HEK293 (cell line): ENCODE data around the gene S100A1.
A peak's percentile ranks its signal among the peaks of the same experiment; 100 is the strongest.

Source experiments
- BCL11B ChIP-seq: fragments of 450-650 bp; formaldehyde crosslinking; IDR thresholded peaks from 2 replicates; pipeline ENCODE4 v1.5.1; 2016; ENCODE audit warnings: low read depth, missing biosample characterization, missing genetic modification characterization
- GLI4 ChIP-seq: fragments of 450-650 bp; formaldehyde crosslinking; IDR thresholded peaks from 2 replicates; pipeline ENCODE4 v1.5.1; 2016; ENCODE audit warnings: missing biosample characterization, missing genetic modification characterization
- GLIS1 ChIP-seq: fragments of 450-650 bp; formaldehyde crosslinking; IDR thresholded peaks from 2 replicates; pipeline ENCODE4 v1.5.1; 2016; ENCODE audit warnings: missing biosample characterization, missing genetic modification characterization
- HOXD13 ChIP-seq: sonication (generic); formaldehyde crosslinking; IDR thresholded peaks from 2 replicates; pipeline ENCODE4 v1.8.0; 2022; ENCODE audit warnings: missing genetic modification reagents, borderline replicate concordance
- SETDB1 ChIP-seq: IDR thresholded peaks from one replicate; pipeline ENCODE4 v1.6.1; 2017; ENCODE audit warnings: mild to moderate bottlenecking, low read length, moderate library complexity, mixed read lengths; ENCODE audit not compliant: insufficient read length
- SP2 ChIP-seq: fragments of 450-650 bp; formaldehyde crosslinking; IDR thresholded peaks from 2 replicates; pipeline ENCODE4 v1.5.1; 2016; ENCODE audit warnings: missing biosample characterization, missing genetic modification characterization
- TRIM28 ChIP-seq: IDR thresholded peaks from 2 replicates; pipeline ENCODE4 v1.6.1; 2011; ENCODE audit warnings: low read length, control low read depth, borderline replicate concordance
- ZBTB7A ChIP-seq: fragments of 450-650 bp; formaldehyde crosslinking; IDR thresholded peaks from 2 replicates; pipeline ENCODE4 v1.5.1; 2016; ENCODE audit warnings: low read depth, missing biosample characterization, missing genetic modification characterization
- ZNF10 ChIP-seq: fragments of 450-650 bp; formaldehyde crosslinking; IDR thresholded peaks from 2 replicates; pipeline ENCODE4 v1.5.1; 2017; ENCODE audit warnings: missing biosample characterization, missing genetic modification characterization
- ZNF132 ChIP-seq: fragments of 450-650 bp; formaldehyde crosslinking; IDR thresholded peaks from 2 replicates; pipeline ENCODE4 v1.5.1; 2017; ENCODE audit warnings: missing biosample characterization, missing genetic modification characterization, borderline replicate concordance
- ZNF157 ChIP-seq: fragments of 450-650 bp; formaldehyde crosslinking; IDR thresholded peaks from 2 replicates; pipeline ENCODE4 v1.5.1; 2016; ENCODE audit warnings: missing biosample characterization, missing genetic modification characterization
- ZNF214 ChIP-seq: fragments of 450-650 bp; formaldehyde crosslinking; IDR thresholded peaks from 2 replicates; pipeline ENCODE4 v1.5.1; 2017; ENCODE audit warnings: missing biosample characterization, mild to moderate bottlenecking, missing genetic modification characterization, borderline replicate concordance
- ZNF24 ChIP-seq: fragments of 450-650 bp; formaldehyde crosslinking; IDR thresholded peaks from 2 replicates; pipeline ENCODE4 v1.5.1; 2016; ENCODE audit warnings: missing biosample characterization, missing genetic modification characterization
- ZNF341 ChIP-seq: fragments of 450-650 bp; formaldehyde crosslinking; IDR thresholded peaks from 2 replicates; pipeline ENCODE4; 2016; ENCODE audit warnings: low read depth, missing biosample characterization, missing genetic modification characterization
- ZNF404 ChIP-seq: fragments of 450-650 bp; formaldehyde crosslinking; IDR thresholded peaks from 2 replicates; pipeline ENCODE4 v1.5.1; 2017; ENCODE audit warnings: missing biosample characterization, missing genetic modification characterization
- ZNF416 ChIP-seq: fragments of 450-650 bp; formaldehyde crosslinking; IDR thresholded peaks from 2 replicates; pipeline ENCODE4 v1.5.1; 2016; ENCODE audit warnings: missing biosample characterization, missing genetic modification characterization
- ZNF423 ChIP-seq: fragments of 450-650 bp; formaldehyde crosslinking; IDR thresholded peaks from 2 replicates; pipeline ENCODE4 v1.5.1; 2016; ENCODE audit warnings: missing biosample characterization, missing genetic modification characterization
- ZNF510 ChIP-seq: fragments of 450-650 bp; formaldehyde crosslinking; IDR thresholded peaks from 2 replicates; pipeline ENCODE4 v1.5.1; 2018; ENCODE audit warnings: mild to moderate bottlenecking, missing genetic modification characterization, missing biosample characterization; ENCODE audit not compliant: insufficient replicate concordance
- ZNF514 ChIP-seq: fragments of 450-650 bp; formaldehyde crosslinking; IDR thresholded peaks from 2 replicates; pipeline ENCODE4 v1.5.1; 2016; ENCODE audit warnings: missing biosample characterization, missing genetic modification characterization
- ZNF561 ChIP-seq: fragments of 450-650 bp; IDR thresholded peaks from 2 replicates; pipeline ENCODE4 v1.5.1; 2018; ENCODE audit warnings: missing biosample characterization, missing genetic modification characterization, borderline replicate concordance
- ZNF596 ChIP-seq: fragments of 450-650 bp; IDR thresholded peaks from 2 replicates; pipeline ENCODE4 v1.5.0; 2018; ENCODE audit warnings: missing biosample characterization, mild to moderate bottlenecking, missing genetic modification characterization, moderate library complexity
- ZNF660 ChIP-seq: fragments of 450-650 bp; IDR thresholded peaks from 2 replicates; pipeline ENCODE4 v1.5.1; 2018; ENCODE audit warnings: missing biosample characterization, mild to moderate bottlenecking, missing genetic modification characterization
- ZNF768 ChIP-seq: fragments of 450-650 bp; formaldehyde crosslinking; IDR thresholded peaks from 2 replicates; pipeline ENCODE4 v1.5.1; 2018; ENCODE audit warnings: missing biosample characterization, mild to moderate bottlenecking, missing genetic modification characterization
- ZNF777 ChIP-seq: fragments of 450-650 bp; formaldehyde crosslinking; IDR thresholded peaks from 2 replicates; pipeline ENCODE4 v1.5.1; 2017; ENCODE audit warnings: missing biosample characterization, missing genetic modification characterization, borderline replicate concordance
- ZNF830 ChIP-seq: fragments of 450-650 bp; IDR thresholded peaks from 2 replicates; pipeline ENCODE4 v1.5.0; 2018; ENCODE audit warnings: missing biosample characterization, missing genetic modification characterization, low read depth, mild to moderate bottlenecking, moderate library complexity
- TF ChIP-seq, protein P1 (sequence below): fragments of 450-650 bp; formaldehyde crosslinking; IDR thresholded peaks from 2 replicates; pipeline ENCODE4 v1.5.1; 2016; ENCODE audit warnings: missing biosample characterization, missing genetic modification characterization
- TF ChIP-seq, protein P2 (sequence below): fragments of 450-650 bp; formaldehyde crosslinking; IDR thresholded peaks from 2 replicates; pipeline ENCODE4 v1.5.1; 2016; ENCODE audit warnings: missing biosample characterization, missing genetic modification characterization
- TF ChIP-seq, protein P3 (sequence below): fragments of 450-650 bp; formaldehyde crosslinking; IDR thresholded peaks from 2 replicates; pipeline ENCODE4 v1.5.1; 2016; ENCODE audit warnings: missing biosample characterization, missing genetic modification characterization, borderline replicate concordance
- TF ChIP-seq, protein P4 (sequence below): fragments of 450-650 bp; formaldehyde crosslinking; IDR thresholded peaks from 2 replicates; pipeline ENCODE4 v1.5.1; 2017; ENCODE audit warnings: missing biosample characterization, missing genetic modification characterization
- TF ChIP-seq, protein P5 (sequence below): fragments of 450-650 bp; formaldehyde crosslinking; IDR thresholded peaks from 2 replicates; pipeline ENCODE4 v1.5.1; 2016; ENCODE audit warnings: missing biosample characterization, missing genetic modification characterization, borderline replicate concordance

The S100A1 gene

DNA sequence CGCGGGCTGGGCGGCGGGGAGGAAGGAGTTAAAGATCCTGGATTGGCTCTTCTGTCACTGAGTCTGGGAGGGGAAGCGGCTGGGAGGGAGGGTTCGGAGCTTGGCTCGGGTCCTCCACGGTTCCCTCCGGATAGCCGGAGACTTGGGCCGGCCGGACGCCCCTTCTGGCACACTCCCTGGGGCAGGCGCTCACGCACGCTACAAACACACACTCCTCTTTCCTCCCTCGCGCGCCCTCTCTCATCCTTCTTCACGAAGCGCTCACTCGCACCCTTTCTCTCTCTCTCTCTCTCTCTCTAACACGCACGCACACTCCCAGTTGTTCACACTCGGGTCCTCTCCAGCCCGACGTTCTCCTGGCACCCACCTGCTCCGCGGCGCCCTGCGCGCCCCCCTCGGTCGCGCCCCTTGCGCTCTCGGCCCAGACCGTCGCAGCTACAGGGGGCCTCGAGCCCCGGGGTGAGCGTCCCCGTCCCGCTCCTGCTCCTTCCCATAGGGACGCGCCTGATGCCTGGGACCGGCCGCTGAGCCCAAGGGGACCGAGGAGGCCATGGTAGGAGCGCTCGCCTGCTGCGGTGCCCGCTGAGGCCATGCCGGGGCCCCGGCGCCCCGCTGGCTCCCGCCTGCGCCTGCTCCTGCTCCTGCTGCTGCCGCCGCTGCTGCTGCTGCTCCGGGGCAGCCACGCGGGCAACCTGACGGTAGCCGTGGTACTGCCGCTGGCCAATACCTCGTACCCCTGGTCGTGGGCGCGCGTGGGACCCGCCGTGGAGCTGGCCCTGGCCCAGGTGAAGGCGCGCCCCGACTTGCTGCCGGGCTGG is 50.5 kb downstream of the S100A1 start, which contains the start of gene NPR1 (continued):
- TF ChIP-seq, protein P1, sequence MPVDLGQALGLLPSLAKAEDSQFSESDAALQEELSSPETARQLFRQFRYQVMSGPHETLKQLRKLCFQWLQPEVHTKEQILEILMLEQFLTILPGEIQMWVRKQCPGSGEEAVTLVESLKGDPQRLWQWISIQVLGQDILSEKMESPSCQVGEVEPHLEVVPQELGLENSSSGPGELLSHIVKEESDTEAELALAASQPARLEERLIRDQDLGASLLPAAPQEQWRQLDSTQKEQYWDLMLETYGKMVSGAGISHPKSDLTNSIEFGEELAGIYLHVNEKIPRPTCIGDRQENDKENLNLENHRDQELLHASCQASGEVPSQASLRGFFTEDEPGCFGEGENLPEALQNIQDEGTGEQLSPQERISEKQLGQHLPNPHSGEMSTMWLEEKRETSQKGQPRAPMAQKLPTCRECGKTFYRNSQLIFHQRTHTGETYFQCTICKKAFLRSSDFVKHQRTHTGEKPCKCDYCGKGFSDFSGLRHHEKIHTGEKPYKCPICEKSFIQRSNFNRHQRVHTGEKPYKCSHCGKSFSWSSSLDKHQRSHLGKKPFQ (tag by site-specific recombination), result peak; percentile 94
- TF ChIP-seq GLIS1 (tag by site-specific recombination), result peak; percentile 53
- TF ChIP-seq ZNF660 (tag by site-specific recombination), result no peak
- TF ChIP-seq, protein P2, sequence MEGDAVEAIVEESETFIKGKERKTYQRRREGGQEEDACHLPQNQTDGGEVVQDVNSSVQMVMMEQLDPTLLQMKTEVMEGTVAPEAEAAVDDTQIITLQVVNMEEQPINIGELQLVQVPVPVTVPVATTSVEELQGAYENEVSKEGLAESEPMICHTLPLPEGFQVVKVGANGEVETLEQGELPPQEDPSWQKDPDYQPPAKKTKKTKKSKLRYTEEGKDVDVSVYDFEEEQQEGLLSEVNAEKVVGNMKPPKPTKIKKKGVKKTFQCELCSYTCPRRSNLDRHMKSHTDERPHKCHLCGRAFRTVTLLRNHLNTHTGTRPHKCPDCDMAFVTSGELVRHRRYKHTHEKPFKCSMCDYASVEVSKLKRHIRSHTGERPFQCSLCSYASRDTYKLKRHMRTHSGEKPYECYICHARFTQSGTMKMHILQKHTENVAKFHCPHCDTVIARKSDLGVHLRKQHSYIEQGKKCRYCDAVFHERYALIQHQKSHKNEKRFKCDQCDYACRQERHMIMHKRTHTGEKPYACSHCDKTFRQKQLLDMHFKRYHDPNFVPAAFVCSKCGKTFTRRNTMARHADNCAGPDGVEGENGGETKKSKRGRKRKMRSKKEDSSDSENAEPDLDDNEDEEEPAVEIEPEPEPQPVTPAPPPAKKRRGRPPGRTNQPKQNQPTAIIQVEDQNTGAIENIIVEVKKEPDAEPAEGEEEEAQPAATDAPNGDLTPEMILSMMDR (tag by site-specific recombination), result peak; percentile 85
- TF ChIP-seq ZNF214, result no peak
- TF ChIP-seq ZNF404 (tag by site-specific recombination), result no peak
- TF ChIP-seq, protein P3, sequence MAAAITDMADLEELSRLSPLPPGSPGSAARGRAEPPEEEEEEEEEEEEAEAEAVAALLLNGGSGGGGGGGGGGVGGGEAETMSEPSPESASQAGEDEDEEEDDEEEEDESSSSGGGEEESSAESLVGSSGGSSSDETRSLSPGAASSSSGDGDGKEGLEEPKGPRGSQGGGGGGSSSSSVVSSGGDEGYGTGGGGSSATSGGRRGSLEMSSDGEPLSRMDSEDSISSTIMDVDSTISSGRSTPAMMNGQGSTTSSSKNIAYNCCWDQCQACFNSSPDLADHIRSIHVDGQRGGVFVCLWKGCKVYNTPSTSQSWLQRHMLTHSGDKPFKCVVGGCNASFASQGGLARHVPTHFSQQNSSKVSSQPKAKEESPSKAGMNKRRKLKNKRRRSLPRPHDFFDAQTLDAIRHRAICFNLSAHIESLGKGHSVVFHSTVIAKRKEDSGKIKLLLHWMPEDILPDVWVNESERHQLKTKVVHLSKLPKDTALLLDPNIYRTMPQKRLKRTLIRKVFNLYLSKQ, result no peak
- no peak for TF ChIP-seq ZNF510 (tag by site-specific recombination)
- TF ChIP-seq ZNF596 (tag by site-specific recombination), result peak; percentile 83
- TF ChIP-seq SP2, result peak; percentile 52
- TF ChIP-seq ZNF561 (tag by site-specific recombination), result no peak
- no peak for TF ChIP-seq SETDB1
- TF ChIP-seq, protein P4, sequence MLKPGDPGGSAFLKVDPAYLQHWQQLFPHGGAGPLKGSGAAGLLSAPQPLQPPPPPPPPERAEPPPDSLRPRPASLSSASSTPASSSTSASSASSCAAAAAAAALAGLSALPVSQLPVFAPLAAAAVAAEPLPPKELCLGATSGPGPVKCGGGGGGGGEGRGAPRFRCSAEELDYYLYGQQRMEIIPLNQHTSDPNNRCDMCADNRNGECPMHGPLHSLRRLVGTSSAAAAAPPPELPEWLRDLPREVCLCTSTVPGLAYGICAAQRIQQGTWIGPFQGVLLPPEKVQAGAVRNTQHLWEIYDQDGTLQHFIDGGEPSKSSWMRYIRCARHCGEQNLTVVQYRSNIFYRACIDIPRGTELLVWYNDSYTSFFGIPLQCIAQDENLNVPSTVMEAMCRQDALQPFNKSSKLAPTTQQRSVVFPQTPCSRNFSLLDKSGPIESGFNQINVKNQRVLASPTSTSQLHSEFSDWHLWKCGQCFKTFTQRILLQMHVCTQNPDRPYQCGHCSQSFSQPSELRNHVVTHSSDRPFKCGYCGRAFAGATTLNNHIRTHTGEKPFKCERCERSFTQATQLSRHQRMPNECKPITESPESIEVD (tag by site-specific recombination), result no peak
- peak; percentile 89; the same call in 1 of the 2 replicates for TF ChIP-seq ZNF777 (tag by site-specific recombination)
- TF ChIP-seq ZBTB7A, result peak; percentile 71; the same call in 1 of the 2 replicates
- no peak for TF ChIP-seq ZNF768 (tag by site-specific recombination)
- TF ChIP-seq ZNF10, result peak; percentile 61; the same call in 1 of the 2 replicates
- no peak for TF ChIP-seq HOXD13
- TF ChIP-seq ZNF132 (tag by site-specific recombination), result no peak
- TF ChIP-seq ZNF341, result peak; percentile 89
- no peak for TF ChIP-seq ZNF416 (tag by site-specific recombination)
- TF ChIP-seq ZNF423, result peak; percentile 98
- TF ChIP-seq TRIM28, result no peak
- TF ChIP-seq, protein P5, sequence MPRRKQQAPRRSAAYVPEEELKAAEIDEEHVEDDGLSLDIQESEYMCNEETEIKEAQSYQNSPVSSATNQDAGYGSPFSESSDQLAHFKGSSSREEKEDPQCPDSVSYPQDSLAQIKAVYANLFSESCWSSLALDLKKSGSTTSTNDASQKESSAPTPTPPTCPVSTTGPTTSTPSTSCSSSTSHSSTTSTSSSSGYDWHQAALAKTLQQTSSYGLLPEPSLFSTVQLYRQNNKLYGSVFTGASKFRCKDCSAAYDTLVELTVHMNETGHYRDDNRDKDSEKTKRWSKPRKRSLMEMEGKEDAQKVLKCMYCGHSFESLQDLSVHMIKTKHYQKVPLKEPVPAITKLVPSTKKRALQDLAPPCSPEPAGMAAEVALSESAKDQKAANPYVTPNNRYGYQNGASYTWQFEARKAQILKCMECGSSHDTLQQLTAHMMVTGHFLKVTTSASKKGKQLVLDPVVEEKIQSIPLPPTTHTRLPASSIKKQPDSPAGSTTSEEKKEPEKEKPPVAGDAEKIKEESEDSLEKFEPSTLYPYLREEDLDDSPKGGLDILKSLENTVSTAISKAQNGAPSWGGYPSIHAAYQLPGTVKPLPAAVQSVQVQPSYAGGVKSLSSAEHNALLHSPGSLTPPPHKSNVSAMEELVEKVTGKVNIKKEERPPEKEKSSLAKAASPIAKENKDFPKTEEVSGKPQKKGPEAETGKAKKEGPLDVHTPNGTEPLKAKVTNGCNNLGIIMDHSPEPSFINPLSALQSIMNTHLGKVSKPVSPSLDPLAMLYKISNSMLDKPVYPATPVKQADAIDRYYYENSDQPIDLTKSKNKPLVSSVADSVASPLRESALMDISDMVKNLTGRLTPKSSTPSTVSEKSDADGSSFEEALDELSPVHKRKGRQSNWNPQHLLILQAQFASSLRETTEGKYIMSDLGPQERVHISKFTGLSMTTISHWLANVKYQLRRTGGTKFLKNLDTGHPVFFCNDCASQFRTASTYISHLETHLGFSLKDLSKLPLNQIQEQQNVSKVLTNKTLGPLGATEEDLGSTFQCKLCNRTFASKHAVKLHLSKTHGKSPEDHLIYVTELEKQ (tag by site-specific recombination), result no peak
- TF ChIP-seq ZNF157, result no peak
- TF ChIP-seq BCL11B (tag by site-specific recombination), result no peak
- peak; percentile 59; the same call in 1 of the 2 replicates for TF ChIP-seq GLI4 (tag by site-specific recombination)
- TF ChIP-seq ZNF24, result 0 out of 2 replicates have a peak, but pooled peaks have one; percentile 23
- no peak for TF ChIP-seq ZNF830 (tag by site-specific recombination)
- TF ChIP-seq ZNF514, result no peak
